Measurements from ENCODE around the gene IFNAR1. TPM values are rescaled to one million over a fixed set of nuclear protein-coding genes. Genes with fewer than 3 reads are reported as not detected.

Gene IFNAR1
- total RNA-seq, 4 donors from 2014 or later: 8.9 to 24.3 (median 9.9) TPM

DNA sequence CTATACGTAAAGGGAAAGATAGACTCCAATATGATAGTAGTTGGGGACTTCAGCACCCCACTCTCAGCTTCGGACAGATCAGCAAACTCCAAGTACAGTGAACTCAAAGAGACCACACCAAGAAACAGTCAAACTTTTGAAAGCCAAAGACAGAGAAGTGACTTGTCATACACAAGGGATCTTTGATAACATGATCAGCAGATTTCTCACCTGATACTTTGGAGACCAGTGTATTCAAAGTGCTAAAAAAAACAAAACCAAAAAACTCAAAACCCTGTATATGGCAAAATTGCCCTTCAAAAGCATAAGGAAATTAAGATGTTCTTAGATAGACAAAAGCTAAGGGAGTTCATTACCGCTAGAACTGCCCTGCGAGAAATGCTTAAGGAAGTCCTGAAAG is 9.4 kb downstream of the IFNAR1 start:
- no peaks in the 10 kb centered on the region for H3K36me3 ChIP-seq
- intact Hi-C loops (cut with DNase I; ENCODE audit: low total_unique reads): no loop called here
- H3K27ac ChIP-seq: no peak overlapping the region
- DNase-seq: no peak
- H3K4me1 ChIP-seq: peaks cover 3 to 13% of the 10 kb centered on the region in 2 donors
- H3K4me3 ChIP-seq: no peak overlapping the region
- no peak for ATAC-seq
- TF ChIP-seq POLR2A (IDR thresholded peaks at IDR 0.05): no peak
- in situ Hi-C loops (cut with MboI; ENCODE audit: low sequenced_read_pairs in 4 of 4): loop anchor here in 1 of 4 donors (25.0 kb wide), 1 partner anchor 103 kb away; no protein-coding TSS in a partner anchor
- H3K9me3 ChIP-seq: no peaks in the 10 kb centered on the region
- H3K27me3 ChIP-seq: no peaks in the 10 kb centered on the region

DNA sequence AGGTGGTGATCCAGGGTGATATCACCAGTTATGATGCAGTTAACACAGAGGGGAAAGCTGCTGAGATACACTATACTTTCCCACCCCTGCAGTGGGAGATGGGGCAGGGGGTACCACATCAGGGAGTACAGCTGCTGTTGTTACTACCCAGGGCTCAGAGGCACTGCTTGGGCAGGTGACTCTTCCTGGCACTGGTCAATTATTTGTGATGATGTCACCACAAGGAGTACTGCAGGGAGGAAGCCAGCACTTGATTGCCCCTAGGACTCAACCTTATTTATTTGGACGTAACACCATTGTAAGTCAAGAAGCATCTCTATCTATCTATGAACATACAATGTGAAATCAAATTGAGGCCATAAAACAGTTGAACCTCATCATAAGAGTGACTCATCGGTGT is 10.1 kb downstream of the IFNAR1 start:
- no peak for TF ChIP-seq POLR2A (IDR thresholded peaks at IDR 0.05)
- TF ChIP-seq, protein P1, sequence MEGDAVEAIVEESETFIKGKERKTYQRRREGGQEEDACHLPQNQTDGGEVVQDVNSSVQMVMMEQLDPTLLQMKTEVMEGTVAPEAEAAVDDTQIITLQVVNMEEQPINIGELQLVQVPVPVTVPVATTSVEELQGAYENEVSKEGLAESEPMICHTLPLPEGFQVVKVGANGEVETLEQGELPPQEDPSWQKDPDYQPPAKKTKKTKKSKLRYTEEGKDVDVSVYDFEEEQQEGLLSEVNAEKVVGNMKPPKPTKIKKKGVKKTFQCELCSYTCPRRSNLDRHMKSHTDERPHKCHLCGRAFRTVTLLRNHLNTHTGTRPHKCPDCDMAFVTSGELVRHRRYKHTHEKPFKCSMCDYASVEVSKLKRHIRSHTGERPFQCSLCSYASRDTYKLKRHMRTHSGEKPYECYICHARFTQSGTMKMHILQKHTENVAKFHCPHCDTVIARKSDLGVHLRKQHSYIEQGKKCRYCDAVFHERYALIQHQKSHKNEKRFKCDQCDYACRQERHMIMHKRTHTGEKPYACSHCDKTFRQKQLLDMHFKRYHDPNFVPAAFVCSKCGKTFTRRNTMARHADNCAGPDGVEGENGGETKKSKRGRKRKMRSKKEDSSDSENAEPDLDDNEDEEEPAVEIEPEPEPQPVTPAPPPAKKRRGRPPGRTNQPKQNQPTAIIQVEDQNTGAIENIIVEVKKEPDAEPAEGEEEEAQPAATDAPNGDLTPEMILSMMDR (IDR thresholded peaks at IDR 0.05 in 4 of 5, conservative IDR thresholded peaks at IDR 0.05 in 1 of 5): no peak
- in situ Hi-C loops (cut with MboI; ENCODE audit: low sequenced_read_pairs in 4 of 4): loop anchor here in 1 of 4 donors (25.0 kb wide), 1 partner anchor 102 kb away; no protein-coding TSS in a partner anchor
- no peak overlapping the region for H3K27ac ChIP-seq
- peaks cover 3 to 13% of the 10 kb centered on the region in 2 donors for H3K4me1 ChIP-seq
- H3K4me3 ChIP-seq: no peak overlapping the region
- DNase-seq: no peak
- H3K9me3 ChIP-seq: no peaks in the 10 kb centered on the region
- no peak for ATAC-seq
- intact Hi-C loops (cut with DNase I; ENCODE audit: low total_unique reads): no loop called here
- H3K36me3 ChIP-seq: no peaks in the 10 kb centered on the region
- H3K27me3 ChIP-seq: no peaks in the 10 kb centered on the region

DNA sequence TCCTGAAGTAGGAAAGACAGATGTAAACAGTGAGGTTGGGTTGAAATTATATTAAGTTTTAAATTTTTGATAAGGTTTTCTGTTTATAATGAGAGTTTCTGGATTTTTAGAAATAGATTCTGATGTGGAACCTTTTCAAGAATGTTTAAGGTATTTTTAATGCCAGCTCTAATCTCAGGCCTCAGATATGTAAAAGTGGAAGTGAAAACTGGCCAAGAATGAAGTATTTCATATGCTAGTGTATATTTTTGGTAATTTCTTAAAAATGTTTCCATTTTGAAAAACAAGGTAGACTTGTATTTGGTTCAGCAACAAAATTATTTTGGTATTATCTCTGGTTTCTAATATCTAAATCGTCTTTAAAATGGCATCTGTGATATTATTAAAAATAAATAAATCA is 14.4 kb downstream of the IFNAR1 start:
- H3K27ac ChIP-seq: no peak overlapping the region
- intact Hi-C loops (cut with DNase I; ENCODE audit: low total_unique reads) (no loop called here), in situ Hi-C loops (cut with MboI; ENCODE audit: low sequenced_read_pairs in 4 of 4) (loop anchor here in 1 of 4 donors (25.0 kb wide), 1 partner anchor 98 kb away; no protein-coding TSS in a partner anchor)
- no peak for ATAC-seq
- no peak overlapping the region for H3K4me3 ChIP-seq
- peaks cover 0 to 32% of the 10 kb centered on the region in 2 donors for H3K36me3 ChIP-seq
- no peaks in the 10 kb centered on the region for H3K9me3 ChIP-seq
- TF ChIP-seq POLR2A (IDR thresholded peaks at IDR 0.05): no peak
- TF ChIP-seq, protein P1 (IDR thresholded peaks at IDR 0.05 in 4 of 5, conservative IDR thresholded peaks at IDR 0.05 in 1 of 5): no peak
- no peak for DNase-seq
- H3K4me1 ChIP-seq: no peaks in the 10 kb centered on the region
- no peaks in the 10 kb centered on the region for H3K27me3 ChIP-seq

DNA sequence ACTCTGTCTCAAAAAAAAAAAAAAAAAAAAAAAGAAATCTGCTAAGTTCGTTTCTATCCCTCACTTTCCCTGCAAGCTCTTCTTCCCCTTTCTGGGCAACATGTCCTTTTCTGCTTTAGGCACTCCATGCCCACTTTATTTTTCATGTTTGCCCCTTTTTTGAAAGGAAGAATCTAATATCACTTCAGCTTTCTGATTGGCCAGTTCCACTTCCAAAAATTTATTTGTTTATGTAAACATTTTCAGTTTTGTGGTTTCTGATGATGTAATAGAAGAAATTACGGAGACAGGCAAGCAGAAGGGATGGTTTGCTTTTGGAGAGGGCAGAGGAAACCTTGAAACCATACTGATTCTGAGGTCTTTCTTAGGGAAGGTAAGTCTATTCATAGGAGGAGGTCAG is 15.1 kb downstream of the IFNAR1 start:
- no peak for DNase-seq
- H3K27me3 ChIP-seq: no peaks in the 10 kb centered on the region
- ATAC-seq: no peak
- H3K36me3 ChIP-seq: peaks cover 0 to 38% of the 10 kb centered on the region in 2 donors
- H3K4me1 ChIP-seq: no peaks in the 10 kb centered on the region
- intact Hi-C loops (cut with DNase I; ENCODE audit: low total_unique reads) (no loop called here), in situ Hi-C loops (cut with MboI; ENCODE audit: low sequenced_read_pairs in 4 of 4) (loop anchor here in 1 of 4 donors (25.0 kb wide), 1 partner anchor 97 kb away; no protein-coding TSS in a partner anchor)
- H3K27ac ChIP-seq: no peak overlapping the region
- no peak for TF ChIP-seq POLR2A (IDR thresholded peaks at IDR 0.05)
- TF ChIP-seq, protein P1 (IDR thresholded peaks at IDR 0.05 in 4 of 5, conservative IDR thresholded peaks at IDR 0.05 in 1 of 5): no peak
- no peak overlapping the region for H3K4me3 ChIP-seq
- H3K9me3 ChIP-seq: no peaks in the 10 kb centered on the region

DNA sequence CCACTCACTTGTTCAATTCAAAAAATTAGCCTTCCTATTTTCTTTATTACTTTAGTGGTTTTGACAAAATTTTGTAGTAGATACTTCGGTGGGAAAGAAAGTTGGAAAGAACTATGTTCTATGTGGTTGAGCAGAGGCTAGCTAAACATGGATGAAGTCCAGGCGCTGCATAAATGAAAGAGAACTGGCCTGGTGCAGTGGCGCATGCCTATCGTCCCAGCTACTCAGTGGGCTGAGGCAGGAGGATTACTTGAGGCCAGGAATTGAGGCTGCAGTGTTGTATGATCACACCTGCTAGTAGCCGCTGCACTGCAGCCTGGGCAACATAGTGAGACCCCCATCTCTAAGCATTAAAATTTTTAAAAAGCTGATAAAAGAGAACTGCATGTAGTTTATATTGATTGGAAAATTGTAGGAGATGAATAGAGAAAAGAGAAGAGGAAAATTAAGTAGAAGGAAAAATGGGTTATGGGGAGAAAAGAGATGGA is 21.0 kb downstream of the IFNAR1 start:
- Histone ChIP-seq H3K4me1 (no peaks in the 10 kb centered on the region), H3K27ac (no peak overlapping the region), H3K27me3 (no peaks in the 10 kb centered on the region), H3K4me3 (no peak overlapping the region), H3K36me3 (peaks cover 0 to 60% of the 10 kb centered on the region in 2 donors), H3K9me3 (no peaks in the 10 kb centered on the region)
- DNase-seq (no peak), ATAC-seq (no peak)
- intact Hi-C loops (cut with DNase I; ENCODE audit: low total_unique reads) (no loop called here), in situ Hi-C loops (cut with MboI; ENCODE audit: low sequenced_read_pairs in 4 of 4) (loop anchor here in 1 of 4 donors (25.0 kb wide), 1 partner anchor 92 kb away; no protein-coding TSS in a partner anchor)
- no peak for TF ChIP-seq POLR2A (IDR thresholded peaks at IDR 0.05)
- TF ChIP-seq, protein P1 (IDR thresholded peaks at IDR 0.05 in 4 of 5, conservative IDR thresholded peaks at IDR 0.05 in 1 of 5): no peak

All from gastrocnemius medialis (tissue), 4 donors.